ENCODE data around the gene DCT. TPM values are rescaled to one million over a fixed set of nuclear protein-coding genes. Genes with fewer than 3 reads are reported as not detected.

The DCT gene
- total and polyA plus RNA-seq, 2 donors (not counting 3 experiments of a cell fraction or from before 2014, with no cell fraction given), result not detected

GRCh38 chr13:94515911-94516310 is 36.4 kb upstream of the DCT start:
- POLR2A ChIA-PET, result no interaction called here
- CTCF ChIA-PET, result no interaction called here
- no peak overlapping the region for H3K27ac ChIP-seq (ENCODE audit: insufficient read depth, low read depth, low read length)

More at GRCh38 chr13:94515911-94516310, 36.4 kb upstream of the DCT start:
- no peaks in the 10 kb centered on the region for H3K4me1 ChIP-seq (ENCODE audit: control insufficient read depth, extremely low read depth, insufficient read depth, low read length)
- no TSS peak for BruUV-seq (replicated peaks)
- H3K9me3 ChIP-seq (replicated peaks; ENCODE audit: control insufficient read depth, insufficient read depth, low read length), result no peaks in the 10 kb centered on the region
- no peak overlapping the region for H3K9ac ChIP-seq (replicated peaks; ENCODE audit: extremely low read depth, insufficient read depth, low read length)
- H3K79me2 ChIP-seq (ENCODE audit: control insufficient read depth, insufficient read depth, low read length), result no peaks in the 10 kb centered on the region
- no peak overlapping the region for H3K4me2 ChIP-seq (ENCODE audit: insufficient read depth, low read length)
- DNase-seq (ENCODE audit: low read depth, low spot score) (no peak), FAIRE-seq (no peak)
- TF ChIP-seq EZH2 (IDR thresholded peaks at IDR 0.05; ENCODE audit: borderline replicate concordance, low read depth, low read length, severe bottlenecking) (no peak), FOS (IDR thresholded peaks at IDR 0.05; ENCODE audit: borderline replicate concordance, insufficient read depth, low read length) (no peak), MYC (IDR thresholded peaks at IDR 0.05; ENCODE audit: low read depth, low read length) (no peak), POLR2AphosphoS5 (IDR thresholded peaks at IDR 0.05; ENCODE audit: insufficient read depth, low read depth, low read length) (no peak), JUN (IDR thresholded peaks at IDR 0.05; ENCODE audit: borderline replicate concordance, insufficient read depth, insufficient read length, low read depth) (no peak), MAX (IDR thresholded peaks at IDR 0.05; ENCODE audit: insufficient read depth, insufficient read length) (no peak)
- TF ChIP-seq, protein P1, sequence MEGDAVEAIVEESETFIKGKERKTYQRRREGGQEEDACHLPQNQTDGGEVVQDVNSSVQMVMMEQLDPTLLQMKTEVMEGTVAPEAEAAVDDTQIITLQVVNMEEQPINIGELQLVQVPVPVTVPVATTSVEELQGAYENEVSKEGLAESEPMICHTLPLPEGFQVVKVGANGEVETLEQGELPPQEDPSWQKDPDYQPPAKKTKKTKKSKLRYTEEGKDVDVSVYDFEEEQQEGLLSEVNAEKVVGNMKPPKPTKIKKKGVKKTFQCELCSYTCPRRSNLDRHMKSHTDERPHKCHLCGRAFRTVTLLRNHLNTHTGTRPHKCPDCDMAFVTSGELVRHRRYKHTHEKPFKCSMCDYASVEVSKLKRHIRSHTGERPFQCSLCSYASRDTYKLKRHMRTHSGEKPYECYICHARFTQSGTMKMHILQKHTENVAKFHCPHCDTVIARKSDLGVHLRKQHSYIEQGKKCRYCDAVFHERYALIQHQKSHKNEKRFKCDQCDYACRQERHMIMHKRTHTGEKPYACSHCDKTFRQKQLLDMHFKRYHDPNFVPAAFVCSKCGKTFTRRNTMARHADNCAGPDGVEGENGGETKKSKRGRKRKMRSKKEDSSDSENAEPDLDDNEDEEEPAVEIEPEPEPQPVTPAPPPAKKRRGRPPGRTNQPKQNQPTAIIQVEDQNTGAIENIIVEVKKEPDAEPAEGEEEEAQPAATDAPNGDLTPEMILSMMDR (IDR thresholded peaks at IDR 0.05; ENCODE audit: extremely low read depth in 1 of 2, insufficient read depth in 1 of 2, low read depth in 1 of 2, low read length in 2 of 2), result no peak
- no peaks in the 10 kb centered on the region for H3K9me1 ChIP-seq (replicated peaks; ENCODE audit: control insufficient read depth, extremely low read depth, insufficient read depth, low read length)
- no peak overlapping the region for H2AFZ ChIP-seq (ENCODE audit: low read depth, low read length)
- no peak overlapping the region for H3K4me3 ChIP-seq (replicated peaks in 1 of 3; ENCODE audit: insufficient read depth in 1 of 3, low read depth in 1 of 3, low read length in 3 of 3)
- H4K20me1 ChIP-seq (replicated peaks; ENCODE audit: control insufficient read depth, extremely low read depth, insufficient read depth, low read length), result no peaks in the 10 kb centered on the region
- intact Hi-C loops (cut with micrococcal nuclease) (no loop called here), dilution Hi-C loops (cut with MboI; ENCODE audit: extremely low pct_ligation_motif_present, low sequenced_read_pairs) (no loop called here)
- H3K27me3 ChIP-seq (ENCODE audit: control insufficient read depth in 2 of 2, insufficient read depth in 2 of 2, low read length in 2 of 2), result no peaks in the 10 kb centered on the region
- H3K36me3 ChIP-seq (ENCODE audit: control insufficient read depth in 2 of 2, extremely low read depth in 1 of 2, insufficient read depth in 2 of 2, low read length in 2 of 2), result no peaks in the 10 kb centered on the region

Data from endothelial cell of umbilical vein (primary cell).